ENCODE results near the gene GALNT2.

DNA sequence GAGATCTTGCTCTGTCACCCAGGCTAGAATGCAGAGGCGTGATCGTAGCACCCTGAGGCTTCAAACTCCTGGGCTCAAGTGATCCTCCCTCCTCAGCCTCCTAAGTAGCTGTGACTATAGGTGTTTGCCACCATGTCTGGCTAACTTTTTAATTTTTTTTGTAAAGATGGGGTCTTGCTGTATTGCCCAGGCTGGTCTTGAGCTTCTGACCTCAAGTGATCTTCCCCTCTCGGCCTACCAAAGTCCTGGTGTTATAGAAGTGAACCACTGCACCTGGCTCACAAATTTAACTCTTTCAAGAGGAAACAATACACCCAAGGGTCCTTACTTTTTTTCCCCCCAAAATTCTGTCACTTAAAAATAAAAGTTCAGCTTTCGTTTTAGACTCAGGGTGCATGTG is 62.3 kb downstream of the GALNT2 start:
- TF ChIP-seq ZFP30 (CRISPR knock-in tag; IDR thresholded peaks at IDR 0.05) (no peak), ISL1 (CRISPR knock-in tag; IDR thresholded peaks at IDR 0.05) (no peak), PPARA (CRISPR knock-in tag; IDR thresholded peaks at IDR 0.05; ENCODE audit: borderline replicate concordance) (no peak)
- TF ChIP-seq, protein P1, sequence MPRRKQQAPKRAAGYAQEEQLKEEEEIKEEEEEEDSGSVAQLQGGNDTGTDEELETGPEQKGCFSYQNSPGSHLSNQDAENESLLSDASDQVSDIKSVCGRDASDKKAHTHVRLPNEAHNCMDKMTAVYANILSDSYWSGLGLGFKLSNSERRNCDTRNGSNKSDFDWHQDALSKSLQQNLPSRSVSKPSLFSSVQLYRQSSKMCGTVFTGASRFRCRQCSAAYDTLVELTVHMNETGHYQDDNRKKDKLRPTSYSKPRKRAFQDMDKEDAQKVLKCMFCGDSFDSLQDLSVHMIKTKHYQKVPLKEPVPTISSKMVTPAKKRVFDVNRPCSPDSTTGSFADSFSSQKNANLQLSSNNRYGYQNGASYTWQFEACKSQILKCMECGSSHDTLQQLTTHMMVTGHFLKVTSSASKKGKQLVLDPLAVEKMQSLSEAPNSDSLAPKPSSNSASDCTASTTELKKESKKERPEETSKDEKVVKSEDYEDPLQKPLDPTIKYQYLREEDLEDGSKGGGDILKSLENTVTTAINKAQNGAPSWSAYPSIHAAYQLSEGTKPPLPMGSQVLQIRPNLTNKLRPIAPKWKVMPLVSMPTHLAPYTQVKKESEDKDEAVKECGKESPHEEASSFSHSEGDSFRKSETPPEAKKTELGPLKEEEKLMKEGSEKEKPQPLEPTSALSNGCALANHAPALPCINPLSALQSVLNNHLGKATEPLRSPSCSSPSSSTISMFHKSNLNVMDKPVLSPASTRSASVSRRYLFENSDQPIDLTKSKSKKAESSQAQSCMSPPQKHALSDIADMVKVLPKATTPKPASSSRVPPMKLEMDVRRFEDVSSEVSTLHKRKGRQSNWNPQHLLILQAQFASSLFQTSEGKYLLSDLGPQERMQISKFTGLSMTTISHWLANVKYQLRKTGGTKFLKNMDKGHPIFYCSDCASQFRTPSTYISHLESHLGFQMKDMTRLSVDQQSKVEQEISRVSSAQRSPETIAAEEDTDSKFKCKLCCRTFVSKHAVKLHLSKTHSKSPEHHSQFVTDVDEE (CRISPR knock-in tag; IDR thresholded peaks at IDR 0.05): no peak
- TF ChIP-seq, protein P2, sequence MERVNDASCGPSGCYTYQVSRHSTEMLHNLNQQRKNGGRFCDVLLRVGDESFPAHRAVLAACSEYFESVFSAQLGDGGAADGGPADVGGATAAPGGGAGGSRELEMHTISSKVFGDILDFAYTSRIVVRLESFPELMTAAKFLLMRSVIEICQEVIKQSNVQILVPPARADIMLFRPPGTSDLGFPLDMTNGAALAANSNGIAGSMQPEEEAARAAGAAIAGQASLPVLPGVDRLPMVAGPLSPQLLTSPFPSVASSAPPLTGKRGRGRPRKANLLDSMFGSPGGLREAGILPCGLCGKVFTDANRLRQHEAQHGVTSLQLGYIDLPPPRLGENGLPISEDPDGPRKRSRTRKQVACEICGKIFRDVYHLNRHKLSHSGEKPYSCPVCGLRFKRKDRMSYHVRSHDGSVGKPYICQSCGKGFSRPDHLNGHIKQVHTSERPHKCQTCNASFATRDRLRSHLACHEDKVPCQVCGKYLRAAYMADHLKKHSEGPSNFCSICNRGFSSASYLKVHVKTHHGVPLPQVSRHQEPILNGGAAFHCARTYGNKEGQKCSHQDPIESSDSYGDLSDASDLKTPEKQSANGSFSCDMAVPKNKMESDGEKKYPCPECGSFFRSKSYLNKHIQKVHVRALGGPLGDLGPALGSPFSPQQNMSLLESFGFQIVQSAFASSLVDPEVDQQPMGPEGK (CRISPR knock-in tag; IDR thresholded peaks at IDR 0.05; ENCODE audit: borderline replicate concordance): no peak
